HL-60 (cell line): ENCODE data around the gene PTPRR.

Experiments
- DNase-seq, 2 experiments: peaks; one replicate each; pipeline ENCODE4 v3.0.0-alpha.2; 2010 to 2020; ENCODE audit warnings: low read depth in 1 of 2, low spot score in 1 of 2
- H3K27ac ChIP-seq: fragments of 250-450 bp; sonication (Bioruptor Pico); replicated peaks from 2 replicates; pipeline ENCODE4 v1.5.1; 2020; ENCODE audit warnings: mild to moderate bottlenecking, moderate library complexity
- H3K27me3 ChIP-seq: fragments of 250-450 bp; sonication (Bioruptor Pico); 2 replicates; pipeline ENCODE4 v1.5.1; 2021; ENCODE audit warnings: mild to moderate bottlenecking, moderate library complexity; ENCODE audit not compliant: insufficient read depth, poor library complexity, severe bottlenecking
- H3K4me3 ChIP-seq: replicated peaks from 2 replicates; pipeline ENCODE4 v1.5.1; 2011; ENCODE audit warnings: mild to moderate bottlenecking, control low read depth, low read length; ENCODE audit not compliant: insufficient read depth
- GABPA ChIP-seq: IDR thresholded peaks from 2 replicates; pipeline ENCODE4 v1.6.1; 2012; ENCODE audit warnings: low read depth
- POLR2AphosphoS5 ChIP-seq: IDR thresholded peaks from 2 replicates; pipeline ENCODE4 v1.6.1; 2012; ENCODE audit warnings: low read depth
- SPI1 ChIP-seq: IDR thresholded peaks from 2 replicates; pipeline ENCODE4 v1.6.1; 2012; ENCODE audit warnings: low read depth, mild to moderate bottlenecking, borderline replicate concordance
- TF ChIP-seq, protein P1 (sequence below): IDR thresholded peaks from 2 replicates; pipeline ENCODE4 v1.6.1; 2012; ENCODE audit warnings: low read depth; ENCODE audit not compliant: insufficient replicate concordance
- TF ChIP-seq, protein P2 (sequence below): IDR thresholded peaks from one replicate; pipeline ENCODE4 v1.5.1; 2011; ENCODE audit warnings: low read length, control low read depth, inconsistent platforms; ENCODE audit not compliant: insufficient read depth

Gene PTPRR

DNA sequence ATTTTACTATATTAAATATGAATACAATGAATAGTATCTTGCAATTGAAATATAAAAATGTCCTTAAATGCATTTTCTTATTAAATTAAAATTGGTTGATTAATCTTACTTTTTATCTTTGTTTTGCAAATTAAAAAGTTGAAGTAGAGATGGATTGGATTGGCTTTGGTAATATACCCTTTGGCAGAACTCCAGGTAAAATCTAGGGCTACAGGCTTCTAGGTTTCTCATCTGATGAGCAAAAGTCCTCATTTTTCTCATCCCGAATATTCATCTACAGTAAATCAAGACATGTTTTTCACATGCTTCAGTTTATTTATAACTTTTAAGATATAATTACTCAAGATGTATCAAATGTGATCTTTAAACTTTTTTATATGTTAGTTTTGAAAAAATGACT is 2.2 kb downstream of the PTPRR start:
- no peak overlapping the region for H3K27ac ChIP-seq
- H3K4me3 ChIP-seq: no peak overlapping the region
- no peak for DNase-seq
- TF ChIP-seq SPI1: no peak
- TF ChIP-seq, protein P1, sequence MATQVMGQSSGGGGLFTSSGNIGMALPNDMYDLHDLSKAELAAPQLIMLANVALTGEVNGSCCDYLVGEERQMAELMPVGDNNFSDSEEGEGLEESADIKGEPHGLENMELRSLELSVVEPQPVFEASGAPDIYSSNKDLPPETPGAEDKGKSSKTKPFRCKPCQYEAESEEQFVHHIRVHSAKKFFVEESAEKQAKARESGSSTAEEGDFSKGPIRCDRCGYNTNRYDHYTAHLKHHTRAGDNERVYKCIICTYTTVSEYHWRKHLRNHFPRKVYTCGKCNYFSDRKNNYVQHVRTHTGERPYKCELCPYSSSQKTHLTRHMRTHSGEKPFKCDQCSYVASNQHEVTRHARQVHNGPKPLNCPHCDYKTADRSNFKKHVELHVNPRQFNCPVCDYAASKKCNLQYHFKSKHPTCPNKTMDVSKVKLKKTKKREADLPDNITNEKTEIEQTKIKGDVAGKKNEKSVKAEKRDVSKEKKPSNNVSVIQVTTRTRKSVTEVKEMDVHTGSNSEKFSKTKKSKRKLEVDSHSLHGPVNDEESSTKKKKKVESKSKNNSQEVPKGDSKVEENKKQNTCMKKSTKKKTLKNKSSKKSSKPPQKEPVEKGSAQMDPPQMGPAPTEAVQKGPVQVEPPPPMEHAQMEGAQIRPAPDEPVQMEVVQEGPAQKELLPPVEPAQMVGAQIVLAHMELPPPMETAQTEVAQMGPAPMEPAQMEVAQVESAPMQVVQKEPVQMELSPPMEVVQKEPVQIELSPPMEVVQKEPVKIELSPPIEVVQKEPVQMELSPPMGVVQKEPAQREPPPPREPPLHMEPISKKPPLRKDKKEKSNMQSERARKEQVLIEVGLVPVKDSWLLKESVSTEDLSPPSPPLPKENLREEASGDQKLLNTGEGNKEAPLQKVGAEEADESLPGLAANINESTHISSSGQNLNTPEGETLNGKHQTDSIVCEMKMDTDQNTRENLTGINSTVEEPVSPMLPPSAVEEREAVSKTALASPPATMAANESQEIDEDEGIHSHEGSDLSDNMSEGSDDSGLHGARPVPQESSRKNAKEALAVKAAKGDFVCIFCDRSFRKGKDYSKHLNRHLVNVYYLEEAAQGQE: no peak
- TF ChIP-seq GABPA: no peak
- TF ChIP-seq POLR2AphosphoS5: no peak
- TF ChIP-seq, protein P2, sequence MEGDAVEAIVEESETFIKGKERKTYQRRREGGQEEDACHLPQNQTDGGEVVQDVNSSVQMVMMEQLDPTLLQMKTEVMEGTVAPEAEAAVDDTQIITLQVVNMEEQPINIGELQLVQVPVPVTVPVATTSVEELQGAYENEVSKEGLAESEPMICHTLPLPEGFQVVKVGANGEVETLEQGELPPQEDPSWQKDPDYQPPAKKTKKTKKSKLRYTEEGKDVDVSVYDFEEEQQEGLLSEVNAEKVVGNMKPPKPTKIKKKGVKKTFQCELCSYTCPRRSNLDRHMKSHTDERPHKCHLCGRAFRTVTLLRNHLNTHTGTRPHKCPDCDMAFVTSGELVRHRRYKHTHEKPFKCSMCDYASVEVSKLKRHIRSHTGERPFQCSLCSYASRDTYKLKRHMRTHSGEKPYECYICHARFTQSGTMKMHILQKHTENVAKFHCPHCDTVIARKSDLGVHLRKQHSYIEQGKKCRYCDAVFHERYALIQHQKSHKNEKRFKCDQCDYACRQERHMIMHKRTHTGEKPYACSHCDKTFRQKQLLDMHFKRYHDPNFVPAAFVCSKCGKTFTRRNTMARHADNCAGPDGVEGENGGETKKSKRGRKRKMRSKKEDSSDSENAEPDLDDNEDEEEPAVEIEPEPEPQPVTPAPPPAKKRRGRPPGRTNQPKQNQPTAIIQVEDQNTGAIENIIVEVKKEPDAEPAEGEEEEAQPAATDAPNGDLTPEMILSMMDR: no peak
- H3K27me3 ChIP-seq: no peaks in the 10 kb centered on the region

DNA sequence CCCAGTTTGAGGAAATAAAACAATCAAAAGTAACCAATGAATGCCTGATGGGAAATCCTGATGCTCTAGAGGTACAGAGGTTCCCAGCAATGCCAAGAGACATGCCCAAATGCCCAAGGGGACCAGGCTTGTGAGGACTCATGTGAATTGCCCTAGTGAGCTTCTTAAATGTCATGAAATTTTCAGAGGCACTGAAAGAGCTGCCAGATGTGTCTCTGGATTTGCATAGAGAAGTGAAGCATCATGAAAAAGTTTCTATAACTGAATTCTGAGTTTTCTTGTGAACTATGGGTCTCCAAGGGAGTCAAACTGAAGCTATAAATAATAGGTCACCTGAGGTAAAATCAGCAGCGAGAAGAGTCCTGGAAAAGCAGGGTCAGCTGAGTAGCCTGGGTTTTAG is 9.9 kb downstream of the PTPRR start:
- Histone ChIP-seq H3K4me3 (no peak overlapping the region), H3K27ac (no peak overlapping the region), H3K27me3 (peaks cover 2% of the 10 kb centered on the region)
- DNase-seq: no peak
- TF ChIP-seq, protein P1: no peak
- TF ChIP-seq, protein P2: no peak
- TF ChIP-seq SPI1 (no peak), GABPA (no peak), POLR2AphosphoS5 (no peak)

DNA sequence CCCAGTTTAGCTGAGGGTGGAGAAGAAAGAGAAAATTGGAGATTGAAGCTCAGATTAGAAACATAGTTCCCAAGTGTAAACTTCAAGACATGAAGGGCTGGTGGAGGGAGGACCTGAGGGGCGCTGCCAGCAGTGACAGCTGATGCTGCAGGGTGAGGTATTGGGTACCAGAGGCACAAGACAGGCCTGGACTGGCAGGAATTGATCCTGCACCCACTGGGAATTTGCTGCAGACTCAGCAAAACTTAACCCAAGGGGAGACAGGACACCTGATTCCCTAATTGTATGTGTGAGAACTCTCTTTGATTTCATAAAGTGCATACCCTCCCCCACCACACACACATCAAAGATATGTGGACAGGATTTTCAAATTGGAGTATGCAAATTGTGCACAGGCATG is 11.6 kb downstream of the PTPRR start:
- no peak for DNase-seq
- no peak overlapping the region for H3K4me3 ChIP-seq
- TF ChIP-seq SPI1: no peak
- TF ChIP-seq GABPA: no peak
- H3K27me3 ChIP-seq: peaks cover 2% of the 10 kb centered on the region
- H3K27ac ChIP-seq: no peak overlapping the region

DNA sequence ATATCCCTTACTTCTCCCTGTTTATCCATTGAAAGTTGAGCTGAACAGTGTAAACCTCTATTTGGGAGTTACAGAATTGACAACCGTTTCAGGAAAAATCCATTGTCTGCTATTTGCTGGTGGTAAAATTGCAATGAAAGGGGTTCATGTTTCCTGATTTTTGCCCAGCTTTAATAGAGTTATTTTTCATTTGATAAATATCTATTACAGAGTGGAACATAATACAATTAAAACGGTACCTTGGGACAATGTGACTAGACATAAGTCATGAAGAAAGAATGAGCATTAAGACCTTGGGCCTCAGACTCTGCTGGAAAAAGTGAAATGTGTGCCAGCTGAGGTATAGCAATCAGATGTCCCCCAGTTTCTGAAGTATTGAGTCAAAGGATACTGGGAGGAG is 13.1 kb downstream of the PTPRR start:
- TF ChIP-seq POLR2AphosphoS5: no peak
- no peak for TF ChIP-seq SPI1
- no peak for TF ChIP-seq GABPA
- TF ChIP-seq, protein P1: no peak
- TF ChIP-seq, protein P2: no peak
- Histone ChIP-seq H3K4me3 (no peak overlapping the region), H3K27me3 (peaks cover 2% of the 10 kb centered on the region), H3K27ac (no peak overlapping the region)
- DNase-seq: no peak
